Aorta (tissue), 5 donors: ENCODE data around the gene CREB3L2. TPM values are rescaled to one million over a fixed set of nuclear protein-coding genes. Genes with fewer than 3 reads are reported as not detected.
A peak's percentile ranks its signal among the peaks of the same experiment; 100 is the strongest.
"Not testable (repeated sequence)": the region's sequence is repeated elsewhere in the genome, so short reads cannot be mapped to it uniquely, and the experiment has no call there.

Experiments used
- ATAC-seq: fragments of 200-7000 bp; cut with Tn5 transposase; one replicate; pipeline ENCODE4 v1.9.1; 2022; ENCODE audit warnings: moderate library complexity; ENCODE audit not compliant: low FRiP score
- DNase-seq, 2 donors: peaks; one replicate each; pipeline ENCODE4 v3.0.0-alpha.2; 2020
- H3K27ac ChIP-seq, 2 donors: one replicate each; pipeline ENCODE4 v1.5.1; 2013; ENCODE audit warnings: low read length in 2 of 2, mild to moderate bottlenecking in 2 of 2, moderate library complexity in 2 of 2, control low read depth in 1 of 2, inconsistent platforms in 1 of 2, low read depth in 1 of 2
- H3K27me3 ChIP-seq, 2 donors: one replicate each; pipeline ENCODE4 v1.6.1; 2013; ENCODE audit warnings: control low read depth in 1 of 2, low read length in 1 of 2, mild to moderate bottlenecking in 1 of 2, moderate library complexity in 1 of 2; ENCODE audit not compliant: insufficient read depth in 2 of 2, control insufficient read depth in 1 of 2
- H3K36me3 ChIP-seq, 2 donors: one replicate each; pipeline ENCODE4 v1.6.1; 2013; ENCODE audit warnings: control low read depth in 1 of 2, low read length in 1 of 2, mild to moderate bottlenecking in 1 of 2; ENCODE audit not compliant: insufficient read depth in 2 of 2, control insufficient read depth in 1 of 2
- H3K4me1 ChIP-seq, 2 donors: one replicate each; pipeline ENCODE4 v1.6.1; 2013; ENCODE audit warnings: low read length in 2 of 2, control low read depth in 1 of 2, mild to moderate bottlenecking in 1 of 2, moderate library complexity in 1 of 2; ENCODE audit not compliant: insufficient read depth in 2 of 2, control insufficient read depth in 1 of 2
- H3K4me3 ChIP-seq, 2 donors: one replicate each; pipeline ENCODE4 v1.5.1; 2013; ENCODE audit warnings: low read length in 2 of 2, control low read depth in 1 of 2, mild to moderate bottlenecking in 1 of 2
- H3K9me3 ChIP-seq: one replicate; pipeline ENCODE4 v1.6.1; 2013; ENCODE audit warnings: mild to moderate bottlenecking, low read length; ENCODE audit not compliant: control insufficient read depth
- WGBS, 2 donors: extraction: QIAGEN DNeasy Blood & Tissue Kit; methylation state at CpG; one replicate each; pipeline ENCODE4 v1.1.7; 2013; 5-methylcytosine and 5-hydroxymethylcytosine counted together
- intact Hi-C, 2 donors: fragments of 100-400 bp; cut with DNase I; formaldehyde crosslinking; loops; one replicate each; pipeline versions ENCODE4 v1.14.2 to v1.15.0; 2022
- polyA plus RNA-seq, 2 donors: library from polyadenylated mRNA; stranded (reverse); fragments of 200-250 nt; gene quantifications; one replicate each; pipeline ENCODE4 v1.2.3, GENCODE V29; 2013
- total RNA-seq, 2 donors: library from RNA; stranded (reverse); fragmentation: NEBNext Ultra II Directional; extraction: Animal tissue kit (Norgen Biotek cat#: 25700); gene quantifications; one replicate each; pipeline ENCODE4 v1.2.1, GENCODE V29; 2021
- donor health status: healthy with polysubstance abuse.
- donor health status: Bipolar disorder and iron deficiency.
- donor health status: DM: no; HTN: no; CAD: no.
- donor health status: DM: no; HTN: no; CAD: no.
- donor health status: DM: yes; HTN: yes; CAD: no.

CREB3L2 gene
- total and polyA plus RNA-seq, 4 donors: 10.6 to 165 (median 73.7) TPM

GRCh38 chr7:137926206-137926605 is 75.7 kb downstream of the CREB3L2 start:
- not testable (repeated sequence) for DNase-seq

GRCh38 chr7:137925754-137926153 is 76.1 kb downstream of the CREB3L2 start:
- Histone ChIP-seq H3K4me1 (peaks cover 6% of the 10 kb centered on the region in 2 donors), H3K4me3 (no peak overlapping the region), H3K27me3 (no peaks in the 10 kb centered on the region), H3K9me3 (no peaks in the 10 kb centered on the region), H3K36me3 (no peaks in the 10 kb centered on the region), H3K27ac (no peak overlapping the region)
- 55 to 62% methylated on average over 4 of the region's 4 CpGs for WGBS, 2 donors
- DNase-seq (no peak), ATAC-seq (no peak)
- intact Hi-C loops: no loop called here

More at GRCh38 chr7:137926206-137926605, 75.7 kb downstream of the CREB3L2 start:
- WGBS, 2 donors: 95 to 96% methylated on average over 6 of the region's 6 CpGs
- H3K27ac ChIP-seq, ATAC-seq, intact Hi-C loops, H3K27me3 ChIP-seq, H3K36me3 ChIP-seq, H3K4me1 ChIP-seq, H3K9me3 ChIP-seq, H3K4me3 ChIP-seq: not testable (repeated sequence)

GRCh38 chr7:137925091-137925490 is 76.8 kb downstream of the CREB3L2 start:
- Histone ChIP-seq H3K27me3 (no peaks in the 10 kb centered on the region), H3K36me3 (no peaks in the 10 kb centered on the region), H3K4me1 (peaks cover 3 to 8% of the 10 kb centered on the region in 2 donors), H3K27ac (no peak overlapping the region), H3K9me3 (no peaks in the 10 kb centered on the region), H3K4me3 (no peak overlapping the region)
- no peak for ATAC-seq
- no peak for DNase-seq
- intact Hi-C loops: no loop called here

GRCh38 chr7:137923380-137923779 is 78.5 kb downstream of the CREB3L2 start:
- Histone ChIP-seq H3K36me3 (no peaks in the 10 kb centered on the region), H3K4me1 (peaks cover 7 to 15% of the 10 kb centered on the region in 2 donors), H3K4me3 (no peak overlapping the region), H3K9me3 (no peaks in the 10 kb centered on the region), H3K27me3 (no peaks in the 10 kb centered on the region), H3K27ac (no peak overlapping the region)
- intact Hi-C loops: no loop called here
- no peak for DNase-seq
- ATAC-seq: no peak
- WGBS, 2 donors: 60 to 74% methylated on average over 5 of the region's 5 CpGs

GRCh38 chr7:137920637-137921399 is 81.1 kb downstream of the CREB3L2 start:
- Histone ChIP-seq H3K27me3 (no peaks in the 10 kb centered on the region), H3K4me3 (no peak overlapping the region), H3K4me1 (peaks cover 7 to 15% of the 10 kb centered on the region in 2 donors), H3K27ac (no peak overlapping the region), H3K9me3 (no peaks in the 10 kb centered on the region), H3K36me3 (no peaks in the 10 kb centered on the region)
- DNase-seq (no peak), ATAC-seq (peak; percentile 31)
- WGBS, 2 donors: 27 to 28% methylated on average over 6 of the region's 6 CpGs
- intact Hi-C loops: no loop called here

GRCh38 chr7:137919987-137920386 is 81.9 kb downstream of the CREB3L2 start:
- intact Hi-C loops: no loop called here
- H3K27me3 ChIP-seq: no peaks in the 10 kb centered on the region
- H3K9me3 ChIP-seq: no peaks in the 10 kb centered on the region
- H3K4me1 ChIP-seq: peaks cover 7 to 15% of the 10 kb centered on the region in 2 donors
- no peak overlapping the region for H3K4me3 ChIP-seq
- DNase-seq: no peak
- no peaks in the 10 kb centered on the region for H3K36me3 ChIP-seq
- H3K27ac ChIP-seq: no peak overlapping the region
- no peak for ATAC-seq
- 82 to 84% methylated on average over 1 of the region's 1 CpG for WGBS, 2 donors

- Histone ChIP-seq H3K27me3 (no peaks in the 10 kb centered on the region), H3K4me1 (peaks cover 7 to 9% of the 10 kb centered on the region in 2 donors), H3K27ac (peak overlapping the region in 1 of 2 donors; percentile 12), H3K36me3 (peaks cover 0 to 9% of the 10 kb centered on the region in 2 donors), H3K4me3 (no peak overlapping the region), H3K9me3 (no peaks in the 10 kb centered on the region)
- 8 to 13% methylated on average over 9 of the region's 9 CpGs for WGBS, 2 donors
- DNase-seq: no peak
- no peak for ATAC-seq
- intact Hi-C loops: no loop called here
These were observed 84.8 kb downstream of the CREB3L2 start for GRCh38 chr7:137916980-137917645.

GRCh38 chr7:137916564-137916963 is 85.3 kb downstream of the CREB3L2 start:
- no peaks in the 10 kb centered on the region for H3K27me3 ChIP-seq
- peak overlapping the region in 1 of 2 donors; percentile 33 for H3K27ac ChIP-seq
- H3K36me3 ChIP-seq: peaks cover 0 to 9% of the 10 kb centered on the region in 2 donors
- H3K9me3 ChIP-seq: no peaks in the 10 kb centered on the region
- 86 to 94% methylated on average over 8 of the region's 8 CpGs for WGBS, 2 donors
- no peak for ATAC-seq
- H3K4me1 ChIP-seq: peaks cover 7 to 9% of the 10 kb centered on the region in 2 donors
- intact Hi-C loops: no loop called here
- H3K4me3 ChIP-seq: no peak overlapping the region
- no peak for DNase-seq

GRCh38 chr7:137915266-137915665 is 86.6 kb downstream of the CREB3L2 start:
- intact Hi-C loops: no loop called here
- Histone ChIP-seq H3K27me3 (no peaks in the 10 kb centered on the region), H3K36me3 (peaks cover 0 to 13% of the 10 kb centered on the region in 2 donors), H3K27ac (no peak overlapping the region), H3K4me3 (no peak overlapping the region), H3K9me3 (no peaks in the 10 kb centered on the region), H3K4me1 (peaks cover 5 to 9% of the 10 kb centered on the region in 2 donors)
- no peak for DNase-seq
- 43 to 47% methylated on average over 3 of the region's 3 CpGs for WGBS, 2 donors
- ATAC-seq: no peak
